Measurements from ENCODE around the gene TERB2. TPM values are rescaled to one million over a fixed set of nuclear protein-coding genes. Genes with fewer than 3 reads are reported as not detected.
"Not testable (repeated sequence)": the region's sequence is repeated elsewhere in the genome, so short reads cannot be mapped to it uniquely, and the experiment has no call there.

Gene TERB2
- total and polyA plus RNA-seq, 2 donors = not detected

DNA sequence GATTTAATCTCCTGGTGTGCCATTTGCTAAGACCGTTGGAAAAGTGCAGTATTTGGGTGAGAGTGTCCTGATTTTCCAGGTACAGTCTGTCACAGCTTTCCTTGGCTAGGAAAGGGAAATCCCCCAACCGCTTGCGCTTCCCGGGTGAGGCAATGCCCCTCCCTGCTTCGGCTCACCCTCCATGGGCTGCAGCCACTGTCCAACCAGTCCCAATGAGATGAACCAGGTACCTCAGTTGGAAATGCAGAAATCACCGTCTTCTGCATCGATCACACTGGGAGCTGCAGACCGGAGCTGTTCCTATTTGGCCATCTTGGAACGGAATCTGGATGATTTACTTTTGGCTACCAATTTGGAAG lies 64.4 kb downstream of the TERB2 start:
- DNase-seq (ENCODE audit: low read depth in 6 of 9, low spot score in 9 of 9); H3K9me3 ChIP-seq (ENCODE audit: control insufficient read depth in 2 of 2, insufficient read depth in 1 of 2, low read length in 1 of 2); H3K4me3 ChIP-seq (ENCODE audit: low read length in 2 of 2); H3K36me3 ChIP-seq (ENCODE audit: control insufficient read depth in 2 of 2, insufficient read depth in 2 of 2, low read length in 1 of 2); H3K27ac ChIP-seq (ENCODE audit: low read depth in 1 of 2, low read length in 1 of 2); H3K27me3 ChIP-seq (ENCODE audit: control insufficient read depth in 2 of 2, insufficient read depth in 1 of 2, low read length in 1 of 2): not testable (repeated sequence)
- WGBS = 96% methylated on average over 9 of the region's 9 CpGs
- H3K4me1 ChIP-seq (ENCODE audit: control insufficient read depth in 2 of 2, insufficient read depth in 2 of 2, low read length in 2 of 2) = peaks cover 8 to 25% of the 10 kb centered on the region in 2 donors

- H3K27ac ChIP-seq (ENCODE audit: low read depth in 1 of 2, low read length in 1 of 2) = no peak overlapping the region
- no peak for DNase-seq (ENCODE audit: low read depth in 6 of 9, low spot score in 9 of 9)
- 95% methylated on average over 6 of the region's 6 CpGs for WGBS
- H3K4me3 ChIP-seq (ENCODE audit: low read length in 2 of 2) = no peak overlapping the region
- peaks cover 8 to 27% of the 10 kb centered on the region in 2 donors for H3K4me1 ChIP-seq (ENCODE audit: control insufficient read depth in 2 of 2, insufficient read depth in 2 of 2, low read length in 2 of 2)
- H3K27me3 ChIP-seq (ENCODE audit: control insufficient read depth in 2 of 2, insufficient read depth in 1 of 2, low read length in 1 of 2) = no peaks in the 10 kb centered on the region
- H3K36me3 ChIP-seq (ENCODE audit: control insufficient read depth in 2 of 2, insufficient read depth in 2 of 2, low read length in 1 of 2) = no peaks in the 10 kb centered on the region
- H3K9me3 ChIP-seq (ENCODE audit: control insufficient read depth in 2 of 2, insufficient read depth in 1 of 2, low read length in 1 of 2) = no peaks in the 10 kb centered on the region
Observed at GRCh38 chr15:45021348-45021747, 64.9 kb downstream of the TERB2 start.

GRCh38 chr15:45022871-45023658 lies 66.6 kb downstream of the TERB2 start, which contains the start of gene SORD:
SORD (plus strand) TSS chr15:45023195; CDS start chr15:45023284, 89 bp downstream.
- Histone ChIP-seq H3K27ac (ENCODE audit: low read depth in 1 of 2, low read length in 1 of 2) (peak within 1 kb of the TSS; percentile 34 to 36), H3K4me1 (ENCODE audit: control insufficient read depth in 2 of 2, insufficient read depth in 2 of 2, low read length in 2 of 2) (peaks cover 8 to 27% of the 10 kb centered on the region in 2 donors)

DNA sequence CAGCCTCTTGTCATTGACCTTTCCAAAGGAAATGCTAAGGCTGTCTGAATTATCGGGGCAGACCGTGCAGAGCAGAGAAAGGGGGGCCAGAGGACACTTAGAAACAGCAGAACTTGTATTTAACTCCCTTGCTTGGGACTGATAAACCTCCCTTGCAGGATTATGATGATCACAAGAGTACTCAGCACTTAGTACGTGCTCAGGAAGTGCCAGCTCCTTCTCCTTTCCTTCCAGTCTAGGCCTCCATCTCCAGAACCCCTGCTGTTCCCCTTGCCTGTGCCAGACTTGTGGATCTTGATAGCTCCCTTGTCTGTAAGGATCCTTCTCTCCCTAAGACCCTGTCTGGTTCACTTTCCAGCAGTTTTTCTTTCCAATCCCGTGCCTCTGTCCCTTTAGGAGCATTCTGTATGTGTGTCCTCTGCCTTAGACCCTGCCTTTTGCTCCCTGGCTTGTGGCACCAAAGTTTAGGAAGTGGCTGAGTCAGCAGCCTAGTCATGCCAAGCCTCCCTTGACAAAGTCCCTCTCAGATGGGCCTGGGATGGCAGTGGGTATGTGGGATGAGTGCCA lies 67.3 kb downstream of the TERB2 start:
- H3K9me3 ChIP-seq (ENCODE audit: control insufficient read depth in 2 of 2, insufficient read depth in 1 of 2, low read length in 1 of 2) = no peaks in the 10 kb centered on the region
- peak overlapping the region; percentile 69 to 87 for H3K4me3 ChIP-seq (ENCODE audit: low read length in 2 of 2)
- WGBS = 40% methylated on average over 4 of the region's 4 CpGs
- H3K27me3 ChIP-seq (ENCODE audit: control insufficient read depth in 2 of 2, insufficient read depth in 1 of 2, low read length in 1 of 2) = no peaks in the 10 kb centered on the region
- H3K27ac ChIP-seq (ENCODE audit: low read depth in 1 of 2, low read length in 1 of 2) = peak overlapping the region in 1 of 2 donors; percentile 34
- no peaks in the 10 kb centered on the region for H3K36me3 ChIP-seq (ENCODE audit: control insufficient read depth in 2 of 2, insufficient read depth in 2 of 2, low read length in 1 of 2)
- DNase-seq (ENCODE audit: low read depth in 6 of 9, low spot score in 9 of 9) = no peak
- peaks cover 8 to 27% of the 10 kb centered on the region in 2 donors for H3K4me1 ChIP-seq (ENCODE audit: control insufficient read depth in 2 of 2, insufficient read depth in 2 of 2, low read length in 2 of 2)

More at GRCh38 chr15:45022871-45023658, 66.6 kb downstream of the TERB2 start, which contains the start of gene SORD:
- H3K4me3 ChIP-seq (ENCODE audit: low read length in 2 of 2) = peak within 1 kb of the TSS; percentile 69 to 87
- peak; percentile 57 to 95 (median 90) for DNase-seq (ENCODE audit: low read depth in 6 of 9, low spot score in 9 of 9)
- no peaks in the 10 kb centered on the region for H3K27me3 ChIP-seq (ENCODE audit: control insufficient read depth in 2 of 2, insufficient read depth in 1 of 2, low read length in 1 of 2)
- 1% methylated on average over 48 of the region's 48 CpGs for WGBS
- H3K36me3 ChIP-seq (ENCODE audit: control insufficient read depth in 2 of 2, insufficient read depth in 2 of 2, low read length in 1 of 2) = no peaks in the 10 kb centered on the region
- no peaks in the 10 kb centered on the region for H3K9me3 ChIP-seq (ENCODE audit: control insufficient read depth in 2 of 2, insufficient read depth in 1 of 2, low read length in 1 of 2)

DNA sequence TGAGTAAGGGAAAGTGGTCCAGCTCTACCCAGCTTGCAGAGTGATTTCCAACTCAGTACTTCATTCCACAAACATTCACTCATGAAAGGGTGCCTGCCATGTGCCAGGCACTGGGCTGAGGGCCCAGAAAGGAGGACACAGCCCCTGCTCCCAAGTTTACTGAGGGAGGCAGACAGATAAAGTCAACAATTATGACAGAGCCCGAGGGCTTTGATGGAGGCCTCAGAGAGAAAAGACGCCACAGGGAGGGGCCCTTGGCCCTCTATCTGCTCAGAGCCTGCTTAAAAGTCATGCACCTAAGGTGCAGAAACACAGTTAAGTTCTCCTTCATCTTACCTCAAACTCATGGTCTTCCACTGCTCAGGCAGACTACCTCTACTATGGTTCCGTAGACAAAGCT lies 68.2 kb downstream of the TERB2 start:
- H3K27me3 ChIP-seq (ENCODE audit: control insufficient read depth in 2 of 2, insufficient read depth in 1 of 2, low read length in 1 of 2); H3K9me3 ChIP-seq (ENCODE audit: control insufficient read depth in 2 of 2, insufficient read depth in 1 of 2, low read length in 1 of 2); H3K4me3 ChIP-seq (ENCODE audit: low read length in 2 of 2); H3K27ac ChIP-seq (ENCODE audit: low read depth in 1 of 2, low read length in 1 of 2); H3K36me3 ChIP-seq (ENCODE audit: control insufficient read depth in 2 of 2, insufficient read depth in 2 of 2, low read length in 1 of 2): not testable (repeated sequence)
- peak in 1 of 9 donors; percentile 37 for DNase-seq (ENCODE audit: low read depth in 6 of 9, low spot score in 9 of 9)
- 53% methylated on average over 3 of the region's 3 CpGs for WGBS
- H3K4me1 ChIP-seq (ENCODE audit: control insufficient read depth in 2 of 2, insufficient read depth in 2 of 2, low read length in 2 of 2) = peaks cover 8 to 27% of the 10 kb centered on the region in 2 donors

GRCh38 chr15:45025627-45026026 lies 69.1 kb downstream of the TERB2 start:
- not testable (repeated sequence) for H3K36me3 ChIP-seq (ENCODE audit: control insufficient read depth in 2 of 2, insufficient read depth in 2 of 2, low read length in 1 of 2); H3K27me3 ChIP-seq (ENCODE audit: control insufficient read depth in 2 of 2, insufficient read depth in 1 of 2, low read length in 1 of 2); H3K4me3 ChIP-seq (ENCODE audit: low read length in 2 of 2); DNase-seq (ENCODE audit: low read depth in 6 of 9, low spot score in 9 of 9); H3K9me3 ChIP-seq (ENCODE audit: control insufficient read depth in 2 of 2, insufficient read depth in 1 of 2, low read length in 1 of 2); H3K27ac ChIP-seq (ENCODE audit: low read depth in 1 of 2, low read length in 1 of 2)
- WGBS = 99% methylated on average over 3 of the region's 3 CpGs
- peaks cover 8 to 27% of the 10 kb centered on the region in 2 donors for H3K4me1 ChIP-seq (ENCODE audit: control insufficient read depth in 2 of 2, insufficient read depth in 2 of 2, low read length in 2 of 2)

- Histone ChIP-seq H3K27me3 (ENCODE audit: control insufficient read depth in 2 of 2, insufficient read depth in 1 of 2, low read length in 1 of 2) (no peaks in the 10 kb centered on the region), H3K9me3 (ENCODE audit: control insufficient read depth in 2 of 2, insufficient read depth in 1 of 2, low read length in 1 of 2) (peaks cover 0 to 4% of the 10 kb centered on the region in 2 donors), H3K36me3 (ENCODE audit: control insufficient read depth in 2 of 2, insufficient read depth in 2 of 2, low read length in 1 of 2) (peaks cover 0 to 3% of the 10 kb centered on the region in 2 donors), H3K4me1 (ENCODE audit: control insufficient read depth in 2 of 2, insufficient read depth in 2 of 2, low read length in 2 of 2) (peaks cover 8 to 27% of the 10 kb centered on the region in 2 donors), H3K4me3 (ENCODE audit: low read length in 2 of 2) (no peak overlapping the region), H3K27ac (ENCODE audit: low read depth in 1 of 2, low read length in 1 of 2) (no peak overlapping the region)
- 97% methylated on average over 5 of the region's 5 CpGs for WGBS
- no peak for DNase-seq (ENCODE audit: low read depth in 6 of 9, low spot score in 9 of 9)
Observed at GRCh38 chr15:45026651-45027190, 70.2 kb downstream of the TERB2 start.

DNA sequence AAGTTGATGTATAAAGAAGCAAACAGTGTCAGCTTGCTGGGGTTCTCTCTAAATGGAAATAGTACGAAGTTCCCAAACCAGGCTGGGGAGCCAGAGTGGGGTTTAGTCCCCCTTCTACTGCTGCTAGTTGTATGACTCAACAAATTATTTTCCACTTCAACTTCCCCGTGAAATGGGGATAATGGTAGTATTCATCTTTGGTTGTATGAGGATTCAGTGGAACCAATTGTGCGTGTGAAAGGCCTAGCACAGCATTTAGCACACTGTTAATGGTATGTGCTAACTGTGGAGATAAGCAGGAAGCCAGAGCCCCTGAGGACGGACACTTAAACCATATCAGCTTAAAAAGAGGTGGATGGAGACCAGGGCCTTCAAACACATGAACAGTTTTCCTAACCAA lies 70.7 kb downstream of the TERB2 start:
- H3K4me3 ChIP-seq (ENCODE audit: low read length in 2 of 2) = no peak overlapping the region
- no peak for DNase-seq (ENCODE audit: low read depth in 6 of 9, low spot score in 9 of 9)
- no peak overlapping the region for H3K27ac ChIP-seq (ENCODE audit: low read depth in 1 of 2, low read length in 1 of 2)
- WGBS = 99% methylated on average over 4 of the region's 4 CpGs
- peaks cover 8 to 26% of the 10 kb centered on the region in 2 donors for H3K4me1 ChIP-seq (ENCODE audit: control insufficient read depth in 2 of 2, insufficient read depth in 2 of 2, low read length in 2 of 2)
- peaks cover 0 to 3% of the 10 kb centered on the region in 2 donors for H3K36me3 ChIP-seq (ENCODE audit: control insufficient read depth in 2 of 2, insufficient read depth in 2 of 2, low read length in 1 of 2)
- H3K27me3 ChIP-seq (ENCODE audit: control insufficient read depth in 2 of 2, insufficient read depth in 1 of 2, low read length in 1 of 2) = no peaks in the 10 kb centered on the region
- H3K9me3 ChIP-seq (ENCODE audit: control insufficient read depth in 2 of 2, insufficient read depth in 1 of 2, low read length in 1 of 2) = peaks cover 0 to 4% of the 10 kb centered on the region in 2 donors
